MM.1S (cell line): ENCODE results near the gene RICTOR.

Experiments used
- DNase-seq: peaks from one replicate; pipeline ENCODE4 v3.0.0-alpha.2; 2015
- H2AFZ ChIP-seq: fragments of 300-600 bp; sonication (generic); 2 replicates; pipeline ENCODE4 v1.6.0; 2016; ENCODE audit warnings: antibody characterized with exemption, low read length
- H3F3A ChIP-seq: fragments of 300-600 bp; sonication (generic); 2 replicates; pipeline ENCODE4 v1.6.1; 2016; ENCODE audit warnings: mild to moderate bottlenecking, antibody characterized with exemption, low read length, moderate library complexity, mixed read lengths; ENCODE audit not compliant: insufficient read depth
- H3K27ac ChIP-seq: fragments of 300-600 bp; sonication (generic); 2 replicates; pipeline ENCODE4 v1.5.1; 2016; ENCODE audit warnings: mild to moderate bottlenecking, low read length
- H3K27me3 ChIP-seq: fragments of 300-600 bp; sonication (generic); replicated peaks from 2 replicates; pipeline ENCODE4 v1.6.0; 2016; ENCODE audit warnings: low read length; ENCODE audit not compliant: insufficient read depth
- H3K36me3 ChIP-seq: fragments of 300-600 bp; sonication (generic); replicated peaks from 2 replicates; pipeline ENCODE4 v1.6.1; 2016; ENCODE audit warnings: mild to moderate bottlenecking, low read length, mixed read lengths; ENCODE audit not compliant: insufficient read depth
- H3K4me1 ChIP-seq: fragments of 300-600 bp; sonication (generic); 2 replicates; pipeline ENCODE4 v1.6.1; 2016; ENCODE audit warnings: low read length, mixed read lengths
- H3K4me2 ChIP-seq: fragments of 300-600 bp; sonication (generic); 2 replicates; pipeline ENCODE4 v1.6.0; 2016; ENCODE audit warnings: low read depth, low read length
- H3K4me3 ChIP-seq: fragments of 300-600 bp; sonication (generic); 2 replicates; pipeline ENCODE4 v1.5.1; 2016; ENCODE audit warnings: low read length, mixed read lengths
- H3K79me2 ChIP-seq: fragments of 300-600 bp; sonication (generic); 2 replicates; pipeline ENCODE4 v1.6.1; 2016; ENCODE audit warnings: mixed run types, low read length, mixed read lengths
- H3K9ac ChIP-seq: fragments of 300-600 bp; sonication (generic); 2 replicates; pipeline ENCODE4 v1.6.1; 2016; ENCODE audit warnings: low read length, mixed read lengths
- H3K9me2 ChIP-seq: fragments of 300-600 bp; sonication (generic); replicated peaks from 2 replicates; pipeline ENCODE4 v1.6.1; 2016; ENCODE audit warnings: mild to moderate bottlenecking, low read length, mixed read lengths; ENCODE audit not compliant: insufficient read depth
- H3K9me3 ChIP-seq: fragments of 300-600 bp; sonication (generic); replicated peaks from 2 replicates; pipeline ENCODE4 v1.6.1; 2016; ENCODE audit warnings: mild to moderate bottlenecking, low read length, mixed read lengths; ENCODE audit not compliant: insufficient read depth
- H4K20me1 ChIP-seq: fragments of 300-600 bp; sonication (generic); 2 replicates; pipeline ENCODE4 v1.6.1; 2016; ENCODE audit warnings: mild to moderate bottlenecking, low read length, moderate library complexity, mixed read lengths; ENCODE audit not compliant: insufficient read depth
- CTCF ChIP-seq: fragments of 300-600 bp; sonication (generic); IDR thresholded peaks from 2 replicates; pipeline ENCODE4 v1.5.1; 2016; ENCODE audit warnings: antibody characterized with exemption, low read length, mixed read lengths
- EZH2 ChIP-seq: fragments of 300-600 bp; sonication (generic); optimal IDR thresholded peaks from 2 replicates; pipeline ENCODE3; 2017; ENCODE audit warnings: low read depth, mild to moderate bottlenecking, antibody characterized with exemption, low read length, mixed read lengths
- EZH2phosphoT487 ChIP-seq: fragments of 300-600 bp; sonication (generic); IDR thresholded peaks from 2 replicates; pipeline ENCODE4 v1.6.1; 2018; ENCODE audit warnings: antibody characterized with exemption, low read length

Gene RICTOR

GRCh38 chr5:38938973-38939372 is 135.2 kb downstream of the RICTOR start:
- Histone ChIP-seq H4K20me1 (no peaks in the 10 kb centered on the region), H3K9me2 (no peaks in the 10 kb centered on the region), H3F3A (no peaks in the 10 kb centered on the region), H3K4me2 (no peak overlapping the region), H3K36me3 (peaks cover 3% of the 10 kb centered on the region; the same call in 1 of the 2 replicates), H3K4me3 (no peak overlapping the region), H3K4me1 (no peaks in the 10 kb centered on the region), H3K9ac (no peak overlapping the region), H2AFZ (no peak overlapping the region), H3K9me3 (no peaks in the 10 kb centered on the region), H3K27ac (no peak overlapping the region), H3K79me2 (no peaks in the 10 kb centered on the region), H3K27me3 (no peaks in the 10 kb centered on the region)
- TF ChIP-seq EZH2phosphoT487: no peak
- no peak for TF ChIP-seq EZH2
- TF ChIP-seq CTCF: no peak
- DNase-seq: no peak

DNA sequence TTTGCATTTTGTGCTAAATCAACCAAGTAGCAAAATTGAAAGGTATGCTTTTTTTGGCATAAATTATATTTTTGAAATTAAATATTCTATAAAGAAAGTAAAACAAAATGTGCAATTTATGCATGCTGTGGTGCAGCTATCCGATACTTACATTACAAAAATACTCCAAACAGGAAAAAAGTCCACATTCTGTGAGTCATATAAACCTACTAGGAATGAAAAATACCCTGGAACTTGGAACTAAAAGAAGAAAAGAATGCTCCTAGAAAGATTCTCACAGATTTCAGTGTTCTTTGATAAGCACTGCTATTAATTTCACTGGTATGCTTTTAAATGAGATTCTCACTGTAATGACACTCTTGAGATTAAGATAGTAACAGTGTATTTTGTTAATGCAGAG is 135.8 kb downstream of the RICTOR start:
- Histone ChIP-seq H3K4me2 (no peak overlapping the region), H3K36me3 (peaks cover 3% of the 10 kb centered on the region; the same call in 1 of the 2 replicates), H3K27me3 (no peaks in the 10 kb centered on the region), H3K4me1 (no peaks in the 10 kb centered on the region), H4K20me1 (no peaks in the 10 kb centered on the region), H3K9me3 (no peaks in the 10 kb centered on the region), H3K27ac (no peak overlapping the region), H3F3A (no peaks in the 10 kb centered on the region), H3K9me2 (no peaks in the 10 kb centered on the region), H3K79me2 (no peaks in the 10 kb centered on the region), H3K4me3 (no peak overlapping the region), H2AFZ (no peak overlapping the region), H3K9ac (no peak overlapping the region)
- TF ChIP-seq EZH2 (no peak), CTCF (no peak), EZH2phosphoT487 (no peak)
- no peak for DNase-seq

DNA sequence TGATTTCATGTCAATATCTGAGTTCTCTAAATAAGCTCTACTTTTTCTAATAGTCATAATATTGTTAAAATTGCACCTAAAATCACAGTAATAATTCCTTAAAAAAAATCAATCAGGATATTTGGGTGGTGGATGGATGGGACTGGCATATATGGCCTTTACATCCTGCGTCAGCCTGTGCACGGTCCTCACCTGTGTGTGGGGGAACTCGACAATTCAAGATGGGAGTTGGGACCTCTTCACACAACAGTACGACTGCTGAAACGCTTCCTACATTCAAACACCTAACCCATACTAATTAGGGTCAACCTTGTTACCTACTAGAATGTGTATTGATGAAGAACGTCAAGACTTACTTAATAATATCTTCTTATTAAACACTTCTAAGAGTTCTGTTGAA is 137.9 kb downstream of the RICTOR start:
- Histone ChIP-seq H3K27ac (no peak overlapping the region), H3K9me2 (no peaks in the 10 kb centered on the region), H2AFZ (no peak overlapping the region), H3K4me1 (no peaks in the 10 kb centered on the region), H3F3A (no peaks in the 10 kb centered on the region), H3K9ac (no peak overlapping the region), H3K9me3 (no peaks in the 10 kb centered on the region), H3K36me3 (no peaks in the 10 kb centered on the region; the same call in 1 of the 2 replicates), H3K79me2 (no peaks in the 10 kb centered on the region), H3K4me2 (no peak overlapping the region), H4K20me1 (no peaks in the 10 kb centered on the region), H3K27me3 (no peaks in the 10 kb centered on the region), H3K4me3 (no peak overlapping the region)
- no peak for DNase-seq
- TF ChIP-seq EZH2phosphoT487: no peak
- TF ChIP-seq EZH2: no peak
- TF ChIP-seq CTCF: no peak

GRCh38 chr5:38935437-38935836 is 138.8 kb downstream of the RICTOR start:
- no peaks in the 10 kb centered on the region for H3K79me2 ChIP-seq
- no peaks in the 10 kb centered on the region for H3K9me3 ChIP-seq
- no peaks in the 10 kb centered on the region for H4K20me1 ChIP-seq
- H3K9me2 ChIP-seq: no peaks in the 10 kb centered on the region
- TF ChIP-seq CTCF (no peak), EZH2phosphoT487 (no peak), EZH2 (no peak)
- H3K27ac ChIP-seq: no peak overlapping the region
- no peaks in the 10 kb centered on the region for H3K36me3 ChIP-seq
- no peak for DNase-seq
- no peaks in the 10 kb centered on the region for H3F3A ChIP-seq
- H3K27me3 ChIP-seq: no peaks in the 10 kb centered on the region
- H3K4me1 ChIP-seq: no peaks in the 10 kb centered on the region
- no peak overlapping the region for H3K4me2 ChIP-seq
- H3K9ac ChIP-seq: no peak overlapping the region
- H2AFZ ChIP-seq: no peak overlapping the region
- no peak overlapping the region for H3K4me3 ChIP-seq
